AG04449 (cell line): ENCODE results near the gene STAM.

ENCODE experiments used
- CTCF ChIA-PET: fragments of 350-600 bp; formaldehyde crosslinking; extraction: SDS; loops from one replicate; lab custom pipeline; 2021; ENCODE audit warnings: antibody characterized with exemption; lab: Yijun Ruan, JAX
- POLR2A ChIA-PET: fragments of 400-600, 350-600 bp; formaldehyde crosslinking; extraction: SDS; loops from one replicate; lab custom pipeline; 2020; ENCODE audit warnings: antibody characterized with exemption, inconsistent platforms; lab: Yijun Ruan, JAX
- DNase-seq: peaks from one replicate; pipeline ENCODE4 v3.0.0-alpha.2; 2010; ENCODE audit warnings: low read depth, low spot score
- H3K4me3 ChIP-seq: 2 replicates; pipeline ENCODE4 v1.5.1; 2011; ENCODE audit warnings: low read depth, mild to moderate bottlenecking, control low read depth, low read length
- TF ChIP-seq, protein P1 (sequence below): IDR thresholded peaks from one replicate; pipeline ENCODE4 v1.5.1; 2011; ENCODE audit warnings: mild to moderate bottlenecking, moderate library complexity, low read length, control low read depth, inconsistent platforms; ENCODE audit not compliant: insufficient read depth; ENCODE audit errors: missing control alignments

Gene STAM

GRCh38 chr10:17744341-17744861 is 100.5 kb downstream of the STAM start:
- TF ChIP-seq, protein P1, sequence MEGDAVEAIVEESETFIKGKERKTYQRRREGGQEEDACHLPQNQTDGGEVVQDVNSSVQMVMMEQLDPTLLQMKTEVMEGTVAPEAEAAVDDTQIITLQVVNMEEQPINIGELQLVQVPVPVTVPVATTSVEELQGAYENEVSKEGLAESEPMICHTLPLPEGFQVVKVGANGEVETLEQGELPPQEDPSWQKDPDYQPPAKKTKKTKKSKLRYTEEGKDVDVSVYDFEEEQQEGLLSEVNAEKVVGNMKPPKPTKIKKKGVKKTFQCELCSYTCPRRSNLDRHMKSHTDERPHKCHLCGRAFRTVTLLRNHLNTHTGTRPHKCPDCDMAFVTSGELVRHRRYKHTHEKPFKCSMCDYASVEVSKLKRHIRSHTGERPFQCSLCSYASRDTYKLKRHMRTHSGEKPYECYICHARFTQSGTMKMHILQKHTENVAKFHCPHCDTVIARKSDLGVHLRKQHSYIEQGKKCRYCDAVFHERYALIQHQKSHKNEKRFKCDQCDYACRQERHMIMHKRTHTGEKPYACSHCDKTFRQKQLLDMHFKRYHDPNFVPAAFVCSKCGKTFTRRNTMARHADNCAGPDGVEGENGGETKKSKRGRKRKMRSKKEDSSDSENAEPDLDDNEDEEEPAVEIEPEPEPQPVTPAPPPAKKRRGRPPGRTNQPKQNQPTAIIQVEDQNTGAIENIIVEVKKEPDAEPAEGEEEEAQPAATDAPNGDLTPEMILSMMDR, result no peak
- CTCF ChIA-PET, result interaction anchor here (1.0 to 4.5 kb wide), 15 partner anchors 7 to 900 kb away, joined by 3 to 46 read pairs (median 5); partner anchors contain the start of genes HACD1 and STAM
- H3K4me3 ChIP-seq, result no peak overlapping the region
- no peak for DNase-seq
- POLR2A ChIA-PET, result no interaction called here

GRCh38 chr10:17747883-17748550 is 104.1 kb downstream of the STAM start:
- DNase-seq, result no peak
- TF ChIP-seq, protein P1, result no peak
- ChIA-PET CTCF (interaction anchor here (2.7 kb wide), 1 partner anchor 11 kb away, joined by 17 read pairs; no protein-coding TSS in a partner anchor), POLR2A (interaction anchor here (0.7 kb wide), 1 partner anchor 115 kb away, joined by 6 read pairs; no protein-coding TSS in a partner anchor)
- H3K4me3 ChIP-seq, result no peak overlapping the region

DNA sequence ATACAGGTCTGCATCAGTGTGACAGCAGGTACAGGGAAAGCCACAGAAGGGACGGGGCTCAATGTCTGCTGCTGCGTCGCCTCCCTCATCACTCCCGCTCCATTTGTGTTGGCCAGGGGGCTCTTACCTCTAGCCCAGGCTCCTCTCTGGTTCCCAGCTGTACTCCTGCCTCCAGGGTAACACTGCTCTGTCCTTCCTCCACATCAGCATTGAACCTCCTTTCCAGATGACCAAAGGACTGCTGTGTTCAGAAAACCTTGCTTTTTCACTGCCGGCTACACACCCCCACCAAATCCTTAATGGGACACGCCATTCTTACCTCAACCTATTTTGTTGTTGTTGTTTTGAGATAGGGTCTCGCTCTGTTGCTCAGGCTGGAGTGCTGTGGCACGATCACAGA is 105.9 kb downstream of the STAM start:
- no peak overlapping the region for H3K4me3 ChIP-seq
- no peak for DNase-seq
- POLR2A ChIA-PET, result no interaction called here
- TF ChIP-seq, protein P1, result no peak
- CTCF ChIA-PET, result interaction anchor here (1.0 kb wide), 1 partner anchor 11 kb away, joined by 4 read pairs; no protein-coding TSS in a partner anchor

- TF ChIP-seq, protein P1, result no peak
- no peak within 1 kb of the TSS for H3K4me3 ChIP-seq
- DNase-seq, result no peak
- POLR2A ChIA-PET, result no interaction called here
- CTCF ChIA-PET, result interaction anchor here (0.6 to 1.1 kb wide), 4 partner anchors 8 to 96 kb away, joined by 3 to 4 read pairs (median 3); no protein-coding TSS in a partner anchor
Observed at GRCh38 chr10:17751781-17752445, 108.0 kb downstream of the STAM start, which contains the start of gene TMEM236. Gene TMEM236, plus strand, starts transcription at chr10:17752201. Its CDS starts 95 bp downstream, at chr10:17752296.

- no peak for DNase-seq
- POLR2A ChIA-PET, result no interaction called here
- CTCF ChIA-PET, result interaction anchor here (0.8 to 1.8 kb wide), 6 partner anchors 10 to 158 kb away, joined by 3 to 6 read pairs (median 4); no protein-coding TSS in a partner anchor
- no peak overlapping the region for H3K4me3 ChIP-seq
- TF ChIP-seq, protein P1, result no peak
Observed at GRCh38 chr10:17756557-17757217, 112.7 kb downstream of the STAM start.
